ENCODE results near the gene ZNF587.
"Not testable (repeated sequence)": the region's sequence is repeated elsewhere in the genome, so short reads cannot be mapped to it uniquely, and the experiment has no call there.

DNA sequence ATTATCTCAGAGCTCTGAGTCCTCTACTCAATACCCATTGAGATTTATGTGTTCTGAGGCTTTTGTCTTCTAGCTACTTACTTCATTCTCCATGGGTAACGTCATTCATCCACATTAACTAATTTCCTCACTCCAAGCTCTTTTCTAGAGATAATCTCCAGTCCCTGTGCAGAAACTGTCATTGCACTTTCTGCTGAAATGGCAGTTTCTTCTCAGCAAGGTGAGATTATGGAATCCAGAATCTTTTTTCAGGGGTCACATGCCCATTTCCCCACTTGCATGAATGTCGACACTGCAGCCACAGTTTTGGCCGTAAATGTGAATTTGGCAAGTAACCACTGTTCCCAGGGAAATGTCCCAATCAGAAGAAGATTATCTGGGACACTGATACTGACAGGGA, 12.7 kb downstream of the ZNF587 start:
- TF ChIP-seq, protein P1, sequence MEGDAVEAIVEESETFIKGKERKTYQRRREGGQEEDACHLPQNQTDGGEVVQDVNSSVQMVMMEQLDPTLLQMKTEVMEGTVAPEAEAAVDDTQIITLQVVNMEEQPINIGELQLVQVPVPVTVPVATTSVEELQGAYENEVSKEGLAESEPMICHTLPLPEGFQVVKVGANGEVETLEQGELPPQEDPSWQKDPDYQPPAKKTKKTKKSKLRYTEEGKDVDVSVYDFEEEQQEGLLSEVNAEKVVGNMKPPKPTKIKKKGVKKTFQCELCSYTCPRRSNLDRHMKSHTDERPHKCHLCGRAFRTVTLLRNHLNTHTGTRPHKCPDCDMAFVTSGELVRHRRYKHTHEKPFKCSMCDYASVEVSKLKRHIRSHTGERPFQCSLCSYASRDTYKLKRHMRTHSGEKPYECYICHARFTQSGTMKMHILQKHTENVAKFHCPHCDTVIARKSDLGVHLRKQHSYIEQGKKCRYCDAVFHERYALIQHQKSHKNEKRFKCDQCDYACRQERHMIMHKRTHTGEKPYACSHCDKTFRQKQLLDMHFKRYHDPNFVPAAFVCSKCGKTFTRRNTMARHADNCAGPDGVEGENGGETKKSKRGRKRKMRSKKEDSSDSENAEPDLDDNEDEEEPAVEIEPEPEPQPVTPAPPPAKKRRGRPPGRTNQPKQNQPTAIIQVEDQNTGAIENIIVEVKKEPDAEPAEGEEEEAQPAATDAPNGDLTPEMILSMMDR (IDR thresholded peaks at IDR 0.05; ENCODE audit: low read length) = not testable (repeated sequence)
- TF ChIP-seq EZH2 (IDR thresholded peaks at IDR 0.05; ENCODE audit: borderline replicate concordance, low read length) = not testable (repeated sequence)
